ENCODE measurements around the gene AFF1.

AFF1 gene

GRCh38 chr4:87092389-87093141 lies 157.8 kb downstream of the AFF1 start:
- FAIRE-seq: peak; percentile 21
- DNase-seq (ENCODE audit: extremely low spot score, insufficient read length, low read depth): no peak

GRCh38 chr4:87093443-87094123 lies 158.8 kb downstream of the AFF1 start:
- peak; percentile 36 for DNase-seq (ENCODE audit: extremely low spot score, insufficient read length, low read depth)
- peak; percentile 87 for FAIRE-seq

GRCh38 chr4:87097075-87097474 lies 162.3 kb downstream of the AFF1 start:
- no peak for FAIRE-seq
- DNase-seq (ENCODE audit: extremely low spot score, insufficient read length, low read depth): no peak

GRCh38 chr4:87100168-87100567 lies 165.4 kb downstream of the AFF1 start:
- DNase-seq (ENCODE audit: extremely low spot score, insufficient read length, low read depth) (no peak), FAIRE-seq (no peak)

DNA sequence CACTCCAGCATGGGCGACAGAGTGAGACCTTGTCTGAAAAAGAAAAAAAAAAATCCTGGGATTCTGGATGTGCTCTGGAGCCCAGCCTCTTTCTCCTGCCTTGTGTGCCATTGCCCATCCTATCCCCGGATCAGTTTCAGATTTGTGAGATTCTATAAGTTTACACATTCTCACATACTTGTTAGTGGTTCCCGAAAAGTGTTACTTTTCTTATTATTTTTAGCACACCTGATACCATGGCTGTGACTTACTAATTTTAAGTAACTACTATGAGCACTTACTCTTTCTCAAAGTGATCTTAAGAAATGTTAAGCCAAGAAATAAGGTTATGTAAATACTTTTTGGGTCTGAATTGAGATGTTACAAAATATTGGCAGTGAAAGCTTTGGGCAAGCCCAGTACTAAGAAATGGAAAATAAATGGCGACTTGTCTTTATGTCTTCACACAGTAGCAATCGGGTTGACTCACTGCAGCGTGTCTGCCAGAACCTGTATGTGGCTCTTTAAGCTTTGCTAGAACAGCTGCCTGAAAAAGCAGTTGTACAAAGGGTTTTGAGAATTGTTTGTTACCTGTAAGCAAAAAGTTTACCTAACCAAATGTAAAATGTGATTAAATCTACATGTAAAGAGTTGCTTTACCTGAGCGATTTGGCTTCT lies 166.9 kb downstream of the AFF1 start:
- FAIRE-seq: no peak
- DNase-seq (ENCODE audit: extremely low spot score, insufficient read length, low read depth): no peak

DNA sequence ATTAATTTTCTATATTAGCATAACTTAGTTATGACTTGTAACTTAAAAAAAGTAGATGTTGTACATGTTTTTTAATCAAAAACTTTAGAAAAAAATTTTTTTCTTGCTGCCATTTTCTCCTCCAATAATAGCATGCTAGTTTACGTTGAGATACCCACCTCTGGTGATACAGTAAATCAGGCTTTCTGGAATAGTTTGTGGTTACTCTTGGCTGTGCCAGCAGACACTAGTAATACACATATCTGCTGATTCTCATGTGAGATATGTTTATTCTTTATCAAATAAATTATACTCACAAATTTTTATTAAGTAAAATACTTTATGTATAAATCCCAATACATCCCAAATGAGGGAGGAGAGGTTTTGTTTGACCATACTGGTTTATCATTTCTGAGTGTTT lies 168.3 kb downstream of the AFF1 start:
- FAIRE-seq: no peak
- DNase-seq (ENCODE audit: extremely low spot score, insufficient read length, low read depth): no peak

- FAIRE-seq (no peak), DNase-seq (ENCODE audit: extremely low spot score, insufficient read length, low read depth) (no peak)
These were observed 168.9 kb downstream of the AFF1 start for GRCh38 chr4:87103691-87104187.

GRCh38 chr4:87105101-87105845 lies 170.5 kb downstream of the AFF1 start:
- DNase-seq (ENCODE audit: extremely low spot score, insufficient read length, low read depth): no peak

GRCh38 chr4:87108142-87108546 lies 173.3 kb downstream of the AFF1 start:
- DNase-seq (ENCODE audit: extremely low spot score, insufficient read length, low read depth) (no peak), FAIRE-seq (no peak)

More at GRCh38 chr4:87105101-87105845, 170.5 kb downstream of the AFF1 start:
- no peak for FAIRE-seq

GRCh38 chr4:87109121-87109520 lies 174.3 kb downstream of the AFF1 start:
- no peak for FAIRE-seq
- DNase-seq (ENCODE audit: extremely low spot score, insufficient read length, low read depth): no peak

- DNase-seq (ENCODE audit: extremely low spot score, insufficient read length, low read depth) (no peak), FAIRE-seq (no peak)
These were observed 175.1 kb downstream of the AFF1 start for GRCh38 chr4:87109945-87110344.

DNA sequence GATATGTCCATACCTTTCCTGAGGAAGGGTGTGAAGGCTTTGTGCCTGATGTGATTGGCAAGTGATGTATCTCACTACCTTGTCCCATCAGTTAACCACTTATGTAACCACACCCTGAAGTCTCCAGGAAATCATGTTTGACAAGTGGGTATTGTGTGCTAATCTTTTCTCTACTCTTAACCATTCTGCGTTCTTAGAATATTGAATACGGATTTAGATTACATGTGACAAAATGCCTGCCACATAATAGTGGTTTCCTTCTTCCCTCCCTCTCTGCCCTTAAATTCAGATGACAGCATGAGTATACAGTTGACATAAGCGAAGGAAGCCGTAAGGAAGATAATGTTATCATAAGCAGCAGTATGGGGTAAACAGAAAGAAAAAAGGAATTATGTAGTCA lies 177.3 kb downstream of the AFF1 start:
- FAIRE-seq (no peak), DNase-seq (ENCODE audit: extremely low spot score, insufficient read length, low read depth) (no peak)

- DNase-seq (ENCODE audit: extremely low spot score, insufficient read length, low read depth) (no peak), FAIRE-seq (no peak)
These were observed 179.6 kb downstream of the AFF1 start for GRCh38 chr4:87114245-87115062.

- no peak for DNase-seq (ENCODE audit: extremely low spot score, insufficient read length, low read depth)
- FAIRE-seq: no peak
These were observed 181.4 kb downstream of the AFF1 start for GRCh38 chr4:87116231-87116630.

- FAIRE-seq: no peak
These were observed 182.4 kb downstream of the AFF1 start for GRCh38 chr4:87117051-87117731.

DNA sequence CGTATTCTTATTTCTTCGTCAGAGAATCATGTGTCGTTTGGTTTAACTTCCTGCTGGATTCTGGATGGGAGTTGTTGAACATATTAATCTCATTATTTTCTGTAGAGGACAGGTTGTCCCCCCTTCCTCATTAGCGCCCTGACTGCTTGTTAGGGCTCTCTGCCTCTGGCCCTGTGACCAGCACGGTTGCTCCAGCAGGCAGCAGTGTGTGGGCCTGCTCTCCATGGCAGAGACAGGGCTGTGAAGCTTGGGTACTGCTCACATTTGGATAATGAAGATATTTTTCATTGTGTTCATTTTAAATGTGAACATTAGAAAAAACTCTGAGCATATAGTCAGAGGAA lies 182.9 kb downstream of the AFF1 start:
- FAIRE-seq (no peak), DNase-seq (ENCODE audit: extremely low spot score, insufficient read length, low read depth) (no peak)

More at GRCh38 chr4:87117051-87117731, 182.4 kb downstream of the AFF1 start:
- no peak for DNase-seq (ENCODE audit: extremely low spot score, insufficient read length, low read depth)

GRCh38 chr4:87118421-87118820 lies 183.6 kb downstream of the AFF1 start:
- no peak for FAIRE-seq
- DNase-seq (ENCODE audit: extremely low spot score, insufficient read length, low read depth): no peak

DNA sequence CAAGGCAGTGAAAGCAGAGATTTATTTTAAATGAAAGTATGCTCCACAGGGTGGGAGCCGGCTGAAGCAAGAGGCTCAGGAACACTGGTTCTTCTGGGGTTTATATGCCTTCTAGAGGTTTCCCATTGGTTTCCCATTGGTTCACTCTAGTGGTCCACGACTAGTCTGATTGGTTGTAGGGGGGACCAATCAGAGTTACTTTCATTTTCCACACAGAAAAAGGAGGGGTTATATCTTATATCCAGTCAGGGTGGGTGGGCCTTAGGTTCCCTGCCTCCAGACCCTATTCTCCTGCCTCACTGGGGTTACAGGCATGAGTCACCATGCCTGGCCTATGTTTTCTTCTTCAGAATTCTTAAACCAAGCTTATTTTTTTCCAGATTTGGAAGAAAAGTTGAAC lies 184.0 kb downstream of the AFF1 start:
- FAIRE-seq (no peak), DNase-seq (ENCODE audit: extremely low spot score, insufficient read length, low read depth) (no peak)

GRCh38 chr4:87120010-87120409 lies 185.2 kb downstream of the AFF1 start:
- FAIRE-seq: peak; percentile 29
- no peak for DNase-seq (ENCODE audit: extremely low spot score, insufficient read length, low read depth)
